Activated T-cell treated with anti-CD3 and anti-CD28 coated beads for 24 hours (primary cell): ENCODE data around the gene RCAN2.

Source experiments
- DNase-seq: peaks from one replicate; pipeline ENCODE4 v3.0.0-alpha.2; 2020; ENCODE audit warnings: low read depth

The RCAN2 gene

GRCh38 chr6:46491201-46491627 lies at the start of gene RCAN2:
Gene RCAN2, minus strand, starts transcription at chr6:46491449.
- DNase-seq, result no peak

- no peak for DNase-seq
Measured at GRCh38 chr6:46539866-46540265, 48.6 kb upstream of the RCAN2 start.

DNA sequence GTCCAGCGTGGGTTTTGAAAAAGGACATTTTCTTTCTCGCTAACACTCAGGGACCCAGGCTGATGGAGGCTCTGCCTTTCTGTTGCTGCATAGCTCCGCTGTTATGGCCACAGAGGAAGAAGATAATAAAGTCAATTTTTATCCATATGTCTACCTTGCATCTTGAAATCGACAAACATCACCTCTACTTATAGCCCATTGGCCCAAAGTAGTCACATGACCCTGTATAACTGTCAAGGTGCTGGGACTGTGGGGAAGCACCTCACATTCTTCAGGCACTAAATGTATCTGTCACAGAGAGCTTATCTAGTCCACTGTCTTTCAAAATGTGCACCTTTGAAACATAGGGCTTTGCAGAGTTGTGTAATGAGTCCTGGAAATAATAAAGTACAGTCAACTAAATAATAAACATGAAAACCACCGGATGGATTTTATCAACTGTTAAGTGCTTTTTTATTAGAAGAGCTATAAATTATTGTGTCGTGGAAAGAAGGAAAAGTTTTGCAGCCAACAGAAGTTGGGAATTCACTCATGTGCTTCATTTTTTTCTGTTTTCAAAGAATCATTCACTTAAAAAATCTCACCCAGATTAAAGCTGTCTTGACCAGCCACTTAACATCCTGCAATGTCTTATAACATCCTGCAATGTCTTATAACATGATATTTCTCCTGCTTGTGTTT lies 47.7 kb upstream of the RCAN2 start:
- no peak for DNase-seq

GRCh38 chr6:46530896-46531295 lies 39.6 kb upstream of the RCAN2 start:
- no peak for DNase-seq

DNA sequence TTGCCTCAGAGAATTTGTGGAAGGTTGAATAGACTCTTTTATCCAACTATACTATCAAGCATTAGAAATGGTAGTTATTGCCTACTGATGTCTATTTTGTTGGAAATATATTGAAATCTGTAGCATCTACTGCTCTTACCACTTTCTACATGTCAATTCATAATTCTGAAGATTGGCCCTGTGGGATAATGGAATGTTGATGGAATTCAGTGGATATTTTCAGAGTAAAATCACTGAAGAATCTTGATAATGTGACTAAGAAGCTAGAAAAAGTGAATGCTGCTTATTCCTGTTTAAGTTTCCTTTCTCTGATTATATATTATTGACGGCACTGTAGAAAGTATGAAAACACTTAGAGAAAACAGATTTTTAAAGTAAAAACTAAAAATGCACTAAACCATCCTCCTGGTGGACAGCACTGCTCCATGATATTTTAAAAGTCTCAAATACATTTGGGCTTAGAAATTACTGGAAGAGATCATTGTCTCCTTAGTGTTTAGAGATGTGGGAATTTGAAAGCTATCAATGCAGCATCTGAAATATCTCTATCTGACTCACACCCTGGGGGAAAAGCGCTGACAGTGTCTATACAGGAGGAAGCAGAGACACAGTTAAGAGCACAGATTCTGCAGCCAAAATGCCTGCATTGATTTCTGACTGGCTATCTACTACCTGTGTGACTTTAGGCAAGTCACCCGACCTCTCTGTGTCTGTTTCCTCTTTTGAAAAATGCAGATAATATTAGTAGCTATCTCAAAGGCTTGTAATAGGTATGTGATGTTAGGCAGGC lies 37.9 kb upstream of the RCAN2 start:
- DNase-seq, result no peak

GRCh38 chr6:46526607-46527006 lies 35.4 kb upstream of the RCAN2 start:
- DNase-seq, result no peak

- no peak for DNase-seq
Measured at GRCh38 chr6:46525583-46525982, 34.3 kb upstream of the RCAN2 start.

DNA sequence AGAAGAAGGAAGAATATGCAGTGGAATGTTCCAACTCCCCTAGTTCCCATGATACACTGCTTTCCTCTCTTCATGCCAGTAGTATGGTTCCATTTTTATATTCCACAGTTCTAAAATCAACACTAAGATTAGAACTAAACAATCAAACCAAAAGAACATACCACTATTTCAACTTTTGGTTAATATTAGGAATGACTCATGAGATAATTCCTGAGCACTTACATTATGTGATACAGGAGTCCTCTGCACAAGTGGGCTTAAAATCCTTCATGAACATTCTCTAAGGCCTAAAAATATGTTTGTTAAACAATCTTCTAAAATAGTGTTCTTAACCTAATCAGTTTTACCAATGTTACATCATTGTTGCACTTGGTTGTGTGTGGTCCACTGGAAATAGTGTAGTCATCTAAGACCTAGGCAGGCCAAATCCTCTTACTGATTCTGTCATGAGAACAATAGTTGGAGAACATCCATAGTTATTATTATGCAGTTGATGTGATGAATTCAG lies 30.3 kb upstream of the RCAN2 start:
- no peak for DNase-seq

DNA sequence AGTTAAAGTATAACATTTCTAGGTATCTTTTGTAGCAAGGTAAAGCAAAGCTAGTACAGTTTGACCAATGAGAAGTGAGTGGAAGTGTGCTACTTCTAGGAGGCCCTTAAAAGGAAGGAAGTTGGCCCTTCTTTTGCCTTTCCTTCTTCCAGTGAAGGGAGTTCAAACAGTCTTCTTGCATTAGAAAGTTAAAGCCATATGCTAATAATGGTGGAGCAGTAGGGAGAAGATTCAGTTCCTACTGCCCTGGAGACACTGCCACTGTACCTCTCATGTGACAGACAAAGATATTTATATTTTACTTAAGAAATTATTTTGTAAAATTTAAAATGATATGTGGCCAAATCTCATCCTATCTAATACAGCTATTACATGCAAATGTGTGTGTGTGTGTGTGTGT lies 26.0 kb upstream of the RCAN2 start:
- DNase-seq, result no peak

DNA sequence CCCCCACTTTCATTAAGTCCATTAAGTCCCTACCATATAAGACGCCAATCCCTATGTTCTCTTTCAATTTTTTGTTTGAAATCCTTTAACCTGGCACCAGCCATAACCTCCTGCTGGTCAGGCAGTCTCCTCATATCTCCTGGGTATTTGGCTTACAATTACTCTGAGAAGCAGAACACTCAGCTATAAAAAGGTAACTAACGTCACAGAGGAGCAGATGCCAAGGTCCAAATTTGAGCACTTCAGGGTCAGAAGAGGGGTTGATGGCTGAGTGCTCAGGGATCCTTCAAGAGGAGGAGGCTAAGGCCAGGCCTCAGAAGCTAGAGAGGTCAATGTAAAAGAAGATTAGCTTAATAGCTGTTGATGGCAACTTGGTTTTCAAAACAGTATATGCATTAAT lies 22.3 kb upstream of the RCAN2 start:
- no peak for DNase-seq

- no peak for DNase-seq
Measured at GRCh38 chr6:46511320-46511719, 20.1 kb upstream of the RCAN2 start.

GRCh38 chr6:46510651-46511050 lies 19.4 kb upstream of the RCAN2 start:
- DNase-seq, result no peak

DNA sequence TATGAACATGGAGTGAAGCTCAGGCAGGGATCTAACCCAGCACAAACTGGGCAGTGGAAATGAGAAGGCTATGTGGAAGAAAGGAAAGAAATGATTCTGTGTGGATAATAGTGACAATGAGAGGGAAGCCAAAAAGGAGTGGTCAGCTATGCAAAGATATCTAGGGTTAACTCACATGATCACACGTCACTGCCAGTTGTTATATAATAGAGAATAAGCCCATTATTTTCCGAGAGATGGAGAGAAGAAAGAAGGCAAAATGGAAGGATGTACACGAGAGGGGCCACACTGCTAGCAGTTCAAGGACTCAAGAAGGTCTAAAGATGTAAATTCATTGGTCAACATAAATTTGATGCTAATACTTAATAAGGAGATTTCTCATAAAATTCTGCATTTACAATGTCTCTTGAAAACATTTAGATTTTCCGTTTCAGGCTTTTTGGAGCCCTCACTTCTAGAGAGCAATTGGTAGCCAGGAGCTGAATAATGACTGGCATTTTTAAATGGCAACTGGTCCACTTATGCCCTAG lies 18.8 kb upstream of the RCAN2 start:
- DNase-seq, result no peak

GRCh38 chr6:46509063-46509462 lies 17.8 kb upstream of the RCAN2 start:
- DNase-seq, result no peak

GRCh38 chr6:46507426-46507825 lies 16.2 kb upstream of the RCAN2 start:
- no peak for DNase-seq

- DNase-seq, result no peak
Measured at GRCh38 chr6:46505693-46506512, 14.7 kb upstream of the RCAN2 start.

DNA sequence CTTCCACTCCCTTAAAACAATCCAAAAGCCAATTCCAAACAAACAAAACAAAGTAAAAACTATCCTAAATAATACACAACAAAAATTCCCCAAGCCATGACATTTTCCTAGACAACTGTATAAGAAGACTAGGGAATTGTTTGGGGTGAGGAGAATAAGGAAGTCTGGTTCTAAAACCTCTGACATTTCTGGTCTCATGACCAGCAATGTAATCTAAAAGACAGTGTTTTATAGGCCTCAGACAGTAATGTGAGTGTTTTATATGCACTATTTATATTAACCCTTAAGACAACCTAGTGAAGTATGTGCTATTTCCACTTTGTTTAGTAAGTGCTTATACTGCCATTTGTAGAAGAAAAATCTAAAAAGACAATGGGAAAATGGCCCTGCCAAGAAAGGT lies 13.0 kb upstream of the RCAN2 start:
- DNase-seq, result no peak

- no peak for DNase-seq
Measured at GRCh38 chr6:46502486-46503119, 11.4 kb upstream of the RCAN2 start.

DNA sequence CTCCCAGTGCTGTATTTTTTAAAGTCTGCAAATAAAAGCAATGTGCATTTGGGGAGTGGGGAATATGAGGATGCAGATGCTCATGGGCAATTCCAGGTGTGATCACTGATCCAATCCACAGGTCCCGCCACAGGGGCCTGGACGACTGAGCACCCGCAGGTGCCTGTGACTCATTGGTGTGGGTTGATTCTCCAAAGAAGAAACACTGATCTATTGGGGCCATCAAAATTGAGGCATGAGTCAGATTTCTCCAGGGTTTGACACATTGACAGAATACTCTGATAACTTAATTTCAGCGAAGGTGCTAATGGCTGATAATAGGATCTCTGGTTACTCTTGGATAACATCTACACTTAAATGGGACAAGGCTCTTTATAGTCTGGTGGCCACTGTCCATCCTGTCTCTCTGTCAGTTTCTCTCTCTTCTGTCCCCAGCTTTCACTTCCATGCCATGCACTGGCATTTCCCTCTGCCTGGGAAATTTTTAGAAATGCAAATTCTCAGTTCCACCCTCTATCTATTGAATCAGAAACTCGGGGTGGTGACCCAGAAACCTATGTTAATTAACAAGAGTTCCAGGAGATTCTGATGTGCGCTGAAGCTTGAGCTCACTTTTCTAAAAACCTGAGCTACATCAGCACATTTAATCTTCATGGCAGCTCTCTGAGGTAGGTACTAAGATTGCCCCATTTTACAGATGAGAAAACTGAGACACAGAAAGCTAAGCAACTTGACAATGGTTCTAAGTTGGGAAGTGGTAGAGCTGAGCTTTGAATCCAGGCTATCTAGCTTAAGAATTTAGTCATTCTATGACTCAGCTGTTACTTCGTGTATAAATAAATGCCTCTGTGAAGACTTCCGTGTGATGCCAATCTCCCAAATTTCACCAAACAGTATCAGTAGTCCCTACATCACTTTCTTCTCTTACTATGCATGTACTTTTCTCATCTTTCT lies 10.2 kb upstream of the RCAN2 start:
- no peak for DNase-seq

- no peak for DNase-seq
Measured at GRCh38 chr6:46500382-46500781, 9.1 kb upstream of the RCAN2 start.
